Kidney (tissue), 14 donors: ENCODE results near the gene STK24. TPM values are rescaled to one million over a fixed set of nuclear protein-coding genes. Genes with fewer than 3 reads are reported as not detected.

Experiments used
- DNase-seq, 5 donors: peaks; one replicate each; pipeline ENCODE4 v3.0.0-alpha.2; 2013 to 2020
- FAIRE-seq: peaks from 2 replicates; lab custom pipeline; 2012; peaks lifted over from hg19 to GRCh38; lab: Jason Lieb, UNC
- H3K27ac ChIP-seq, 2 donors: one replicate each; pipeline ENCODE4 v1.7.0; 2013; ENCODE audit warnings: low read depth in 2 of 2, low read length in 2 of 2, inconsistent platforms in 1 of 2
- H3K27me3 ChIP-seq: one replicate; pipeline ENCODE4 v1.7.1; 2013; ENCODE audit warnings: low read length, inconsistent platforms; ENCODE audit not compliant: control insufficient read depth, insufficient read depth
- H3K36me3 ChIP-seq, 3 donors: one replicate each; pipeline versions ENCODE4 v1.7.0 to v1.7.1; 2013; ENCODE audit warnings: low read length in 3 of 3, control low read depth in 1 of 3, inconsistent platforms in 1 of 3; ENCODE audit not compliant: insufficient read depth in 3 of 3, control insufficient read depth in 2 of 3
- H3K4me1 ChIP-seq, 3 donors: one replicate each; pipeline versions ENCODE4 v1.7.0 to v1.7.1; 2013; ENCODE audit warnings: low read length in 3 of 3, inconsistent platforms in 1 of 3, low read depth in 1 of 3; ENCODE audit not compliant: control insufficient read depth in 2 of 3, insufficient read depth in 2 of 3
- H3K4me3 ChIP-seq, 3 donors: one replicate each; pipeline versions ENCODE4 v1.7.0 to v1.8.1; 2013; ENCODE audit warnings: low read length in 3 of 3, control low read depth in 1 of 3, inconsistent platforms in 1 of 3
- H3K9ac ChIP-seq, 3 donors: one replicate each; pipeline versions ENCODE4 v1.7.0 to v1.7.1; 2013; ENCODE audit warnings: low read length in 3 of 3, control low read depth in 1 of 3, inconsistent platforms in 1 of 3
- H3K9me3 ChIP-seq, 3 donors: one replicate each; pipeline versions ENCODE4 v1.7.0 to v1.7.1; 2013; ENCODE audit warnings: low read length in 3 of 3, control low read depth in 1 of 3, inconsistent platforms in 1 of 3; ENCODE audit not compliant: control insufficient read depth in 2 of 3, insufficient read depth in 1 of 3
- CTCF ChIP-seq: IDR thresholded peaks from 3 replicates; pipeline ENCODE4 v1.5.1; 2012; ENCODE audit warnings: mild to moderate bottlenecking, moderate library complexity, borderline replicate concordance; ENCODE audit not compliant: insufficient read depth; ENCODE audit errors: extremely low read depth
- intact Hi-C: fragments of 100-400 bp; cut with DNase I; formaldehyde crosslinking; loops from one replicate; pipeline ENCODE4 v1.11.1; 2022
- polyA plus RNA-seq: library from polyadenylated mRNA; stranded (reverse); fragments of 350-450 nt; fragmentation: Illumina TruSeq; extraction: RNeasy Lipid Tissue Mini Kit (QIAGEN cat#74804); gene quantifications from one replicate; pipeline ENCODE4 v1.2.3, GENCODE V29; 2014; ENCODE audit warnings: low read depth, low replicate concordance; ENCODE audit not compliant: insufficient read depth
- total RNA-seq: library from RNA; stranded (reverse); fragmentation: NEBNext Ultra II Directional; extraction: Animal tissue kit (Norgen Biotek cat#: 25700); gene quantifications from one replicate; pipeline ENCODE4 v1.2.1, GENCODE V29; 2021
- donor health status: control.
- donor health status: control.
- donor health status: control.
- donor health status: control.
- donor health status: control.
- donor health status: DM: yes; HTN: yes; CAD: no.
- donor health status: Normal renal cell carcinoma (clear cell type).

Gene STK24
- total and polyA plus RNA-seq, 2 donors from 2014 or later, result 56.7 to 122 TPM

GRCh38 chr13:98441056-98441676 is 135.7 kb downstream of the STK24 start:
- H3K27ac ChIP-seq, result no peak overlapping the region
- intact Hi-C loops, result no loop called here
- H3K4me3 ChIP-seq, result no peak overlapping the region
- H3K27me3 ChIP-seq, result no peaks in the 10 kb centered on the region
- H3K9me3 ChIP-seq, result no peaks in the 10 kb centered on the region
- no peak for FAIRE-seq
- TF ChIP-seq CTCF, result no peak
- peak in 3 of 5 donors; percentile 32 to 43 (median 39) for DNase-seq
- peaks cover 0 to 67% (median 15%) of the 10 kb centered on the region in 3 donors for H3K36me3 ChIP-seq
- peaks cover 0 to 5% (median 0%) of the 10 kb centered on the region in 3 donors for H3K4me1 ChIP-seq
- H3K9ac ChIP-seq, result no peak overlapping the region

GRCh38 chr13:98440390-98441055 is 136.4 kb downstream of the STK24 start:
- no peak for TF ChIP-seq CTCF
- peaks cover 0 to 4% (median 0%) of the 10 kb centered on the region in 3 donors for H3K4me1 ChIP-seq
- no peaks in the 10 kb centered on the region for H3K9me3 ChIP-seq
- peaks cover 0 to 66% (median 17%) of the 10 kb centered on the region in 3 donors for H3K36me3 ChIP-seq
- H3K9ac ChIP-seq, result no peak overlapping the region
- no peak overlapping the region for H3K4me3 ChIP-seq
- FAIRE-seq (no peak), DNase-seq (peak in 1 of 5 donors; percentile 66)
- H3K27me3 ChIP-seq, result no peaks in the 10 kb centered on the region
- intact Hi-C loops, result no loop called here
- H3K27ac ChIP-seq, result no peak overlapping the region

GRCh38 chr13:98439896-98440295 is 137.0 kb downstream of the STK24 start:
- Histone ChIP-seq H3K27me3 (no peaks in the 10 kb centered on the region), H3K9me3 (no peaks in the 10 kb centered on the region), H3K27ac (no peak overlapping the region), H3K4me1 (no peaks in the 10 kb centered on the region), H3K9ac (no peak overlapping the region), H3K4me3 (no peak overlapping the region), H3K36me3 (peaks cover 0 to 66% (median 17%) of the 10 kb centered on the region in 3 donors)
- peak in 1 of 5 donors; percentile 40 for DNase-seq
- TF ChIP-seq CTCF, result no peak
- FAIRE-seq, result no peak
- intact Hi-C loops, result no loop called here
